H9 (cell line): Measurements from ENCODE around the gene PON2. TPM values are rescaled to one million over a fixed set of nuclear protein-coding genes. Genes with fewer than 3 reads are reported as not detected.

Experiments used
- DNase-seq: peaks from one replicate; pipeline ENCODE4 v3.0.0-alpha.2; 2017
- H2AFZ ChIP-seq: one replicate; pipeline ENCODE4 v1.6.1; 2013; ENCODE audit warnings: mild to moderate bottlenecking, low read length, control low read depth, moderate library complexity
- H2AK5ac ChIP-seq: 2 replicates; pipeline ENCODE4 v1.6.1; 2013; ENCODE audit warnings: low read length, control low read depth, mixed read lengths; ENCODE audit not compliant: insufficient read length
- H2BK120ac ChIP-seq: one replicate; pipeline ENCODE4 v1.6.1; 2013; ENCODE audit warnings: low read depth, mild to moderate bottlenecking, low read length, control low read depth, inconsistent platforms; ENCODE audit not compliant: poor library complexity, severe bottlenecking
- H2BK12ac ChIP-seq: 2 replicates; pipeline ENCODE4 v1.6.1; 2013; ENCODE audit warnings: low read length, control low read depth, mixed read lengths, low read depth; ENCODE audit not compliant: insufficient read length
- H2BK15ac ChIP-seq: 2 replicates; pipeline ENCODE4 v1.6.1; 2013; ENCODE audit warnings: low read depth, low read length, control low read depth
- H2BK20ac ChIP-seq: one replicate; pipeline ENCODE4 v1.6.1; 2013; ENCODE audit warnings: low read depth, mild to moderate bottlenecking, low read length, control low read depth, inconsistent platforms; ENCODE audit not compliant: poor library complexity, severe bottlenecking
- H2BK5ac ChIP-seq: 2 replicates; pipeline ENCODE4 v1.6.1; 2013; ENCODE audit warnings: low read length, control low read depth, mixed read lengths; ENCODE audit not compliant: insufficient read length
- H3K14ac ChIP-seq: 2 replicates; pipeline ENCODE4 v1.6.1; 2013; ENCODE audit warnings: low read length, control low read depth; ENCODE audit not compliant: insufficient read depth
- H3K18ac ChIP-seq: 2 replicates; pipeline ENCODE4 v1.6.1; 2013; ENCODE audit warnings: low read depth, mild to moderate bottlenecking, mixed read lengths, low read length, control low read depth; ENCODE audit not compliant: insufficient read length
- H3K23ac ChIP-seq: 2 replicates; pipeline ENCODE4 v1.6.1; 2013; ENCODE audit warnings: low read length, control low read depth, mixed read lengths, low read depth; ENCODE audit not compliant: insufficient read length
- H3K23me2 ChIP-seq: 2 replicates; pipeline ENCODE4 v1.6.1; 2013; ENCODE audit warnings: low read depth, mild to moderate bottlenecking, mixed read lengths, low read length, control low read depth; ENCODE audit not compliant: insufficient read length, poor library complexity, severe bottlenecking
- H3K27ac ChIP-seq: 2 replicates; pipeline ENCODE4 v1.5.1; 2013; ENCODE audit warnings: low read length, control low read depth, mixed read lengths, low read depth; ENCODE audit not compliant: insufficient read length
- H3K27me3 ChIP-seq: 2 replicates; pipeline ENCODE4 v1.6.1; 2013; ENCODE audit warnings: low read length, control low read depth, inconsistent platforms; ENCODE audit not compliant: insufficient read depth
- H3K4ac ChIP-seq: 2 replicates; pipeline ENCODE4 v1.6.1; 2013; ENCODE audit warnings: low read depth, mild to moderate bottlenecking, control low read depth, inconsistent platforms, low read length, moderate library complexity
- H3K4me1 ChIP-seq: 2 replicates; pipeline ENCODE4 v1.6.1; 2013; ENCODE audit warnings: low read length, control low read depth, inconsistent platforms; ENCODE audit not compliant: insufficient read depth
- H3K4me2 ChIP-seq: 2 replicates; pipeline ENCODE4 v1.6.1; 2013; ENCODE audit warnings: low read length, control low read depth, mixed read lengths; ENCODE audit not compliant: insufficient read length, insufficient read depth
- H3K56ac ChIP-seq: 2 replicates; pipeline ENCODE4 v1.6.1; 2013; ENCODE audit warnings: low read depth, mild to moderate bottlenecking, mixed read lengths, low read length, control low read depth; ENCODE audit not compliant: insufficient read length
- H3K79me1 ChIP-seq: 2 replicates; pipeline ENCODE4 v1.6.1; 2013; ENCODE audit warnings: low read depth, mild to moderate bottlenecking, moderate library complexity, low read length, control low read depth, inconsistent platforms; ENCODE audit not compliant: insufficient read depth, poor library complexity, severe bottlenecking
- H3K79me2 ChIP-seq: 2 replicates; pipeline ENCODE4 v1.6.1; 2013; ENCODE audit warnings: low read length, control low read depth, inconsistent platforms; ENCODE audit not compliant: insufficient read depth
- H3K9ac ChIP-seq: 2 replicates; pipeline ENCODE4 v1.6.1; 2013; ENCODE audit warnings: low read length, control low read depth, mixed read lengths; ENCODE audit not compliant: insufficient read length; ENCODE audit errors: extremely low read depth
- H3K9me3 ChIP-seq: one replicate; pipeline ENCODE4 v1.6.1; 2013; ENCODE audit warnings: low read depth, low read length, inconsistent platforms; ENCODE audit not compliant: control insufficient read depth
- H3T11ph ChIP-seq: one replicate; pipeline ENCODE4 v1.6.1; 2013; ENCODE audit warnings: mild to moderate bottlenecking, low read length, control low read depth, inconsistent platforms
- H4K20me1 ChIP-seq: one replicate; pipeline ENCODE4 v1.6.1; 2013; ENCODE audit not compliant: control insufficient read depth, insufficient read length, insufficient read depth
- H4K5ac ChIP-seq: 2 replicates; pipeline ENCODE4 v1.6.1; 2013; ENCODE audit warnings: low read depth, mild to moderate bottlenecking, mixed read lengths, low read length, control low read depth; ENCODE audit not compliant: insufficient read length
- H4K8ac ChIP-seq: replicated peaks from 2 replicates; pipeline ENCODE4 v1.6.1; 2013; ENCODE audit warnings: low read length, control low read depth, mixed read lengths, low read depth; ENCODE audit not compliant: insufficient read length
- H4K91ac ChIP-seq: 2 replicates; pipeline ENCODE4 v1.6.1; 2013; ENCODE audit warnings: low read depth, mild to moderate bottlenecking, moderate library complexity, mixed read lengths, low read length, control low read depth; ENCODE audit not compliant: insufficient read length
- H3K27ac Mint-ChIP-seq, 3 experiments: 2 replicates in 2 of 3; 3 replicates in 1 of 3; pipeline ENCODE4 v1.8.0; 2020 to 2021; ENCODE audit warnings: mixed read lengths in 3 of 3, mild to moderate bottlenecking in 1 of 3, moderate library complexity in 1 of 3
- H3K27me3 Mint-ChIP-seq: 2 replicates; pipeline ENCODE4 v1.8.0; 2021; ENCODE audit warnings: low read depth, mild to moderate bottlenecking, moderate library complexity, mixed read lengths
- H3K36me3 Mint-ChIP-seq, 3 experiments: 2 replicates in 2 of 3; 3 replicates in 1 of 3; pipeline ENCODE4 v1.8.0; 2020 to 2021; ENCODE audit warnings: low read depth in 3 of 3, mixed read lengths in 3 of 3; ENCODE audit not compliant: insufficient read depth in 1 of 3
- H3K4me1 Mint-ChIP-seq, 2 experiments: 2 replicates each; pipeline ENCODE4 v1.8.0; 2020; ENCODE audit warnings: mixed read lengths in 2 of 2
- H3K4me3 Mint-ChIP-seq, 2 experiments: 2 replicates in 1 of 2; 3 replicates in 1 of 2; pipeline ENCODE4 v1.8.0; 2020 to 2021; ENCODE audit warnings: mild to moderate bottlenecking in 2 of 2, mixed read lengths in 2 of 2, moderate library complexity in 1 of 2
- H3K9me3 Mint-ChIP-seq, 2 experiments: 2 replicates in 1 of 2; 3 replicates in 1 of 2; pipeline ENCODE4 v1.8.0; 2020; ENCODE audit warnings: mild to moderate bottlenecking in 2 of 2, mixed read lengths in 2 of 2, moderate library complexity in 1 of 2
- WGBS: extraction: QIAGEN DNeasy Blood & Tissue Kit; methylation state at CpG from one replicate; pipeline ENCODE4 v1.1.7; 2013; ENCODE audit warnings: missing lambda C conversion rate, low lambda C conversion rate, mixed read lengths; ENCODE audit not compliant: insufficient read length; ENCODE audit errors: extremely low coverage; 5-methylcytosine and 5-hydroxymethylcytosine counted together
- total RNA-seq: library from RNA; stranded (reverse); gene quantifications from 2 replicates; pipeline ENCODE4 v1.2.1, GENCODE V29; 2021
- TF ChIP-seq, protein P1 (sequence below): fragments of 200-600 bp; sonication (generic); conservative IDR thresholded peaks from 3 replicates; pipeline ENCODE4 v1.8.0; 2021; ENCODE audit warnings: antibody characterized with exemption, mild to moderate bottlenecking

Gene PON2
- total RNA-seq, 1 experiment from 2014 or later = 26.7 TPM

DNA sequence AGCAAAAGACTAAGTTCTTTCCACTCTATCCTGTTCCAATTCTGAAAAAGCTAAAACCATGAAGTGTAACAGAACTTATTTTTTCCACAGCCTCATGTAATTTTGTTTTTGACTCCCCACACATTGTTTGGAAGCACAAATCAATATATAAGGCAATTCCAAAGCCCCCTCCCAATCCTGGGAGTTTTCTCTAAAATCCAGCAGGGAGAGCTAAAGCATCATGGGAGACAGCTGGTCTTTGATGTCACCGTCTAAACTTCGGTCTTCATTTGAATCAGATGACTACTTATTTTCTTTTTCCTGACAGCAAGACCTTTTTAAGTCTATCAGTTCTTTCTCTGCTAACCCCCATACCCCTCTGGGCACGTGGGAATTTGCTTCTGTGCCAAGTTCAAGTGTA is 77.2 kb downstream of the PON2 start:
- Histone ChIP-seq H3K4me2 (no peak overlapping the region), H4K8ac (no peak overlapping the region), H2BK120ac (no peak overlapping the region), H3K4me1 (no peaks in the 10 kb centered on the region), H3K9ac (no peak overlapping the region), H2BK5ac (no peak overlapping the region), H3K14ac (no peak overlapping the region), H4K91ac (no peak overlapping the region), H3T11ph (no peak overlapping the region), H2BK20ac (no peak overlapping the region), H3K56ac (no peak overlapping the region), H4K20me1 (no peaks in the 10 kb centered on the region), H3K9me3 (no peaks in the 10 kb centered on the region), H3K18ac (no peak overlapping the region), H3K79me1 (no peaks in the 10 kb centered on the region), H3K23ac (no peak overlapping the region), H3K4ac (no peak overlapping the region), H3K23me2 (no peaks in the 10 kb centered on the region), H4K5ac (no peak overlapping the region), H3K79me2 (no peaks in the 10 kb centered on the region), H2BK15ac (no peak overlapping the region), H3K27ac (no peak overlapping the region), H2AK5ac (no peak overlapping the region), H3K27me3 (no peaks in the 10 kb centered on the region), H2BK12ac (no peak overlapping the region), H2AFZ (no peak overlapping the region)
- TF ChIP-seq, protein P1, sequence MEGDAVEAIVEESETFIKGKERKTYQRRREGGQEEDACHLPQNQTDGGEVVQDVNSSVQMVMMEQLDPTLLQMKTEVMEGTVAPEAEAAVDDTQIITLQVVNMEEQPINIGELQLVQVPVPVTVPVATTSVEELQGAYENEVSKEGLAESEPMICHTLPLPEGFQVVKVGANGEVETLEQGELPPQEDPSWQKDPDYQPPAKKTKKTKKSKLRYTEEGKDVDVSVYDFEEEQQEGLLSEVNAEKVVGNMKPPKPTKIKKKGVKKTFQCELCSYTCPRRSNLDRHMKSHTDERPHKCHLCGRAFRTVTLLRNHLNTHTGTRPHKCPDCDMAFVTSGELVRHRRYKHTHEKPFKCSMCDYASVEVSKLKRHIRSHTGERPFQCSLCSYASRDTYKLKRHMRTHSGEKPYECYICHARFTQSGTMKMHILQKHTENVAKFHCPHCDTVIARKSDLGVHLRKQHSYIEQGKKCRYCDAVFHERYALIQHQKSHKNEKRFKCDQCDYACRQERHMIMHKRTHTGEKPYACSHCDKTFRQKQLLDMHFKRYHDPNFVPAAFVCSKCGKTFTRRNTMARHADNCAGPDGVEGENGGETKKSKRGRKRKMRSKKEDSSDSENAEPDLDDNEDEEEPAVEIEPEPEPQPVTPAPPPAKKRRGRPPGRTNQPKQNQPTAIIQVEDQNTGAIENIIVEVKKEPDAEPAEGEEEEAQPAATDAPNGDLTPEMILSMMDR = no peak; the same call in 2 of the 3 replicates
- Mint-ChIP-seq H3K9me3 (peaks cover 4 to 8% of the 10 kb centered on the region in 2 experiments; a peak in 2 of 5 replicates), H3K4me1 (no peaks in the 10 kb centered on the region), H3K4me3 (no peak overlapping the region), H3K27ac (no peak overlapping the region), H3K27me3 (no peaks in the 10 kb centered on the region), H3K36me3 (peaks cover 0 to 4% (median 0%) of the 10 kb centered on the region in 3 experiments; a peak in 1 of 7 replicates)
- no CpG with 5 or more reads among the region's 3 CpGs for WGBS
- DNase-seq = no peak

Other genes with a start within 250 kb of the PON2 start
- gene PON1, start 110.5 kb downstream of the PON2 start, total RNA-seq = 0.15 and 0.90 TPM in 2 replicates
- not detected in 2 replicates for gene PON3, start 38.7 kb downstream of the PON2 start, total RNA-seq
- gene ASB4, start 50.9 kb upstream of the PON2 start, total RNA-seq = not detected in 2 replicates
- not detected in 2 replicates for gene PDK4, start 161.5 kb upstream of the PON2 start, total RNA-seq